A549 (cell line): Measurements from ENCODE around the gene FXYD2. TPM values are rescaled to one million over a fixed set of nuclear protein-coding genes. Genes with fewer than 3 reads are reported as not detected.

ENCODE experiments used
- ATAC-seq, 2 experiments: fragments of 200-7000 bp in 1 of 2; fragments of >200 bp in 1 of 2; cut with Nextera tagmentation in 1 of 2; cut with Tn5 transposase in 1 of 2; 3 replicates each; pipeline versions ENCODE4 v1.8.0 to v1.9.1; 2018 to 2020; ENCODE audit warnings: mild to moderate bottlenecking in 1 of 2, moderate library complexity in 1 of 2
- CTCF ChIA-PET: fragments of 300-600 bp; sonication (Branson Sonifier 250); formaldehyde crosslinking; extraction: SDS; loops from one replicate; lab custom pipeline; 2021; ENCODE audit warnings: antibody characterized with exemption, inconsistent platforms; lab: Yijun Ruan, JAX
- POLR2A ChIA-PET: fragments of 350-600 bp; formaldehyde crosslinking; extraction: SDS; loops from one replicate; lab custom pipeline; 2021; ENCODE audit warnings: antibody characterized with exemption, inconsistent platforms; lab: Yijun Ruan, JAX
- DNase-seq, 2 experiments: peaks; one replicate each; pipeline versions ENCODE4 v3.0.0 to v3.0.0-alpha.2; 2011 to 2016; ENCODE audit warnings: low read depth in 1 of 2, low spot score in 1 of 2
- FAIRE-seq: peaks from 2 replicates; lab custom pipeline; 2011; peaks lifted over from hg19 to GRCh38; lab: Jason Lieb, UNC
- H3K27ac ChIP-seq, 2 experiments: fragments of >200 bp; sonication (Bioruptor Twin); formaldehyde crosslinking; 3 replicates each; pipeline ENCODE4 v1.5.1; 2016 to 2017
- H3K4me1 ChIP-seq: fragments of >200 bp; sonication (Bioruptor Twin); formaldehyde crosslinking; 3 replicates; pipeline ENCODE4 v1.6.1; 2016
- H3K4me2 ChIP-seq: fragments of >200 bp; sonication (Bioruptor Twin); formaldehyde crosslinking; 3 replicates; pipeline ENCODE4 v1.6.1; 2016
- H3K4me3 ChIP-seq: fragments of >200 bp; sonication (Bioruptor Twin); formaldehyde crosslinking; 3 replicates; pipeline ENCODE4 v1.5.1; 2016
- H3K9me3 ChIP-seq: fragments of >200 bp; sonication (Bioruptor Twin); formaldehyde crosslinking; 3 replicates; pipeline ENCODE4 v1.6.1; 2016
- BCL3 ChIP-seq: fragments of >200 bp; sonication (Bioruptor Twin); formaldehyde crosslinking; IDR thresholded peaks from 3 replicates; pipeline ENCODE4 v1.6.1; 2016
- BHLHE40 ChIP-seq: IDR thresholded peaks from 2 replicates; pipeline ENCODE4 v1.6.1; 2012; ENCODE audit warnings: low read depth, low read length, inconsistent platforms
- CBX2 ChIP-seq: fragments of 200-600 bp; sonication (generic); IDR thresholded peaks from 2 replicates; pipeline ENCODE4 v1.6.1; 2016; ENCODE audit warnings: low read depth, mild to moderate bottlenecking, borderline replicate concordance
- CBX8 ChIP-seq: fragments of 200-600 bp; sonication (generic); IDR thresholded peaks from 2 replicates; pipeline ENCODE4 v1.6.1; 2016
- E2F6 ChIP-seq: IDR thresholded peaks from 2 replicates; pipeline ENCODE4 v1.6.1; 2012; ENCODE audit warnings: low read depth, borderline replicate concordance
- EHF ChIP-seq: fragments of 250-450 bp; sonication (Bioruptor Pico); IDR thresholded peaks from 2 replicates; pipeline ENCODE4 v1.5.0; 2020; ENCODE audit warnings: mild to moderate bottlenecking
- EP300 ChIP-seq, 2 experiments: fragments of >200 bp; sonication (Bioruptor Twin); formaldehyde crosslinking; IDR thresholded peaks; 2 replicates in 1 of 2; 3 replicates in 1 of 2; pipeline ENCODE4 v1.6.1; 2016 to 2017
- FOSL2 ChIP-seq, 2 experiments: fragments of 450-650 bp in 1 of 2; fragments of >200 bp in 1 of 2; sonication (Bioruptor Twin) in 1 of 2; formaldehyde crosslinking; IDR thresholded peaks; 2 replicates each; pipeline versions ENCODE4 v1.5.0 to v1.6.1; 2016 to 2020; ENCODE audit warnings: mild to moderate bottlenecking in 1 of 2, moderate library complexity in 1 of 2
- FOXS1 ChIP-seq: fragments of 250-450 bp; sonication (Bioruptor Pico); IDR thresholded peaks from 2 replicates; pipeline ENCODE4 v1.5.0; 2020; ENCODE audit warnings: mild to moderate bottlenecking, moderate library complexity
- GATA3 ChIP-seq: IDR thresholded peaks from 2 replicates; pipeline ENCODE4 v1.6.1; 2012; ENCODE audit warnings: borderline replicate concordance
- HMGXB4 ChIP-seq: fragments of 250-450 bp; sonication (Bioruptor Pico); IDR thresholded peaks from 2 replicates; pipeline ENCODE4 v1.5.0; 2021; ENCODE audit warnings: mild to moderate bottlenecking, moderate library complexity, borderline replicate concordance
- HOXB13 ChIP-seq: fragments of 250-450 bp; sonication (Bioruptor Pico); IDR thresholded peaks from 2 replicates; pipeline ENCODE4 v1.5.0; 2020; ENCODE audit warnings: low read depth, mild to moderate bottlenecking, moderate library complexity
- JUN ChIP-seq, 2 experiments: fragments of >200 bp; sonication (Bioruptor Twin); formaldehyde crosslinking; IDR thresholded peaks; 2 replicates in 1 of 2; 3 replicates in 1 of 2; pipeline ENCODE4 v1.6.1; 2016 to 2017
- KDM5A ChIP-seq: fragments of 200-600 bp; sonication (generic); IDR thresholded peaks from 2 replicates; pipeline ENCODE4 v1.6.1; 2016; ENCODE audit warnings: antibody characterized with exemption, mild to moderate bottlenecking
- MAFK ChIP-seq: fragments of 450-650 bp; IDR thresholded peaks from 2 replicates; pipeline ENCODE4 v1.6.1; 2014; ENCODE audit not compliant: partially characterized antibody
- NPAS2 ChIP-seq: fragments of 250-450 bp; sonication (Bioruptor Pico); IDR thresholded peaks from 2 replicates; pipeline ENCODE4 v1.8.0; 2022; ENCODE audit warnings: mild to moderate bottlenecking, moderate library complexity, borderline replicate concordance
- NR3C1 ChIP-seq: fragments of >200 bp; sonication (Bioruptor Twin); formaldehyde crosslinking; IDR thresholded peaks from 3 replicates; pipeline ENCODE4 v1.6.1; 2017
- PBX3 ChIP-seq: IDR thresholded peaks from 2 replicates; pipeline ENCODE4 v1.6.1; 2012
- POLR2A ChIP-seq: IDR thresholded peaks from 2 replicates; pipeline ENCODE4 v1.6.1; 2012; ENCODE audit warnings: mild to moderate bottlenecking, low read length
- RAD21 ChIP-seq, 2 experiments: fragments of >200 bp in 1 of 2; sonication (Bioruptor Twin) in 1 of 2; formaldehyde crosslinking in 1 of 2; IDR thresholded peaks in 1 of 2; conservative IDR thresholded peaks in 1 of 2; 2 replicates in 1 of 2; 3 replicates in 1 of 2; pipeline ENCODE4 v1.6.1; 2012 to 2018; ENCODE audit warnings: inconsistent platforms in 1 of 2
- RARB ChIP-seq: fragments of 250-450 bp; sonication (Bioruptor Pico); IDR thresholded peaks from 2 replicates; pipeline ENCODE4 v1.8.0; 2021; ENCODE audit warnings: mild to moderate bottlenecking, moderate library complexity
- TP53 ChIP-seq: fragments of 250-450 bp; sonication (Bioruptor Pico); IDR thresholded peaks from 2 replicates; pipeline ENCODE4 v1.5.0; 2021; ENCODE audit warnings: mild to moderate bottlenecking, moderate library complexity
- USF2 ChIP-seq: fragments of 450-650 bp; IDR thresholded peaks from 2 replicates; pipeline ENCODE4 v1.6.1; 2014; ENCODE audit warnings: antibody characterized with exemption
- ZC3H11A ChIP-seq: fragments of 450-650 bp; IDR thresholded peaks from 2 replicates; pipeline ENCODE4 v1.6.1; 2014; ENCODE audit warnings: antibody characterized with exemption, mild to moderate bottlenecking
- ZFP36 ChIP-seq: fragments of 450-650 bp; IDR thresholded peaks from 2 replicates; pipeline ENCODE4 v1.6.1; 2014; ENCODE audit warnings: borderline replicate concordance; ENCODE audit not compliant: partially characterized antibody
- ZNF302 ChIP-seq: fragments of 250-450 bp; sonication (Bioruptor Pico); IDR thresholded peaks from 2 replicates; pipeline ENCODE4 v1.9.0; 2021; ENCODE audit warnings: inconsistent platforms, mild to moderate bottlenecking, moderate library complexity
- whole genome bisulfite sequencing: methylation state at CpG from one replicate; pipeline ENCODE4 v1.1.6; 2017; ENCODE audit errors: missing lambda C conversion rate; 5-methylcytosine and 5-hydroxymethylcytosine counted together
- polyA plus RNA-seq, 4 experiments: library from polyadenylated mRNA; depleted of rRNA in 3 of 4; stranded (reverse); fragments of >200 nt; fragmentation: RNase III in 1 of 4; extraction: RNeasy Plus Mini Kit Qiagen cat#74134 plus additional on column Dnase treatment in 1 of 4; gene quantifications; 2 replicates in 3 of 4; 3 replicates in 1 of 4; pipeline ENCODE4 v1.2.3, GENCODE V29; 2011 to 2017
- TF ChIP-seq, protein P1 (sequence below): fragments of 250-450 bp; sonication (Bioruptor Pico); IDR thresholded peaks from 2 replicates; pipeline ENCODE4 v1.5.0; 2020; ENCODE audit warnings: low read depth, mild to moderate bottlenecking, moderate library complexity
- TF ChIP-seq, protein P2 (sequence below): fragments of >200 bp; sonication (Bioruptor Twin); formaldehyde crosslinking; IDR thresholded peaks from 3 replicates; pipeline ENCODE4 v1.5.1; 2016

Gene FXYD2
- polyA plus RNA-seq, 2 of the 4 experiments (the other 2 are of a cell fraction), result 25.9 to 55.6 TPM

GRCh38 chr11:117772360-117772759 lies 52.2 kb downstream of the FXYD2 start:
- Histone ChIP-seq H3K4me3 (no peak overlapping the region), H3K9me3 (no peaks in the 10 kb centered on the region), H3K4me2 (no peak overlapping the region), H3K4me1 (no peaks in the 10 kb centered on the region), H3K27ac (no peak overlapping the region)
- ChIA-PET CTCF (no interaction called here), POLR2A (no interaction called here)
- FAIRE-seq (no peak), ATAC-seq (no peak), DNase-seq (no peak)
- 86% methylated on average over 6 of the region's 6 CpGs for WGBS
- no peak for TF ChIP-seq CBX8
- no peak for TF ChIP-seq USF2
- no peak for TF ChIP-seq RARB (CRISPR knock-in tag)
- TF ChIP-seq HMGXB4, result no peak
- TF ChIP-seq TP53 (CRISPR knock-in tag), result no peak
- no peak for TF ChIP-seq POLR2A
- TF ChIP-seq ZFP36, result no peak
- no peak for TF ChIP-seq RAD21 (conservative IDR thresholded peaks at IDR 0.05 in 1 of 2, IDR thresholded peaks at IDR 0.05 in 1 of 2)
- TF ChIP-seq BHLHE40, result no peak
- no peak for TF ChIP-seq NR3C1
- no peak for TF ChIP-seq PBX3
- no peak for TF ChIP-seq HOXB13 (CRISPR knock-in tag)
- TF ChIP-seq KDM5A, result no peak
- TF ChIP-seq EP300 (IDR thresholded peaks at IDR 0.05), result no peak
- no peak for TF ChIP-seq JUN (IDR thresholded peaks at IDR 0.05)
- TF ChIP-seq NPAS2 (CRISPR knock-in tag), result no peak
- TF ChIP-seq CBX2, result no peak
- TF ChIP-seq ZC3H11A, result no peak
- no peak for TF ChIP-seq MAFK

DNA sequence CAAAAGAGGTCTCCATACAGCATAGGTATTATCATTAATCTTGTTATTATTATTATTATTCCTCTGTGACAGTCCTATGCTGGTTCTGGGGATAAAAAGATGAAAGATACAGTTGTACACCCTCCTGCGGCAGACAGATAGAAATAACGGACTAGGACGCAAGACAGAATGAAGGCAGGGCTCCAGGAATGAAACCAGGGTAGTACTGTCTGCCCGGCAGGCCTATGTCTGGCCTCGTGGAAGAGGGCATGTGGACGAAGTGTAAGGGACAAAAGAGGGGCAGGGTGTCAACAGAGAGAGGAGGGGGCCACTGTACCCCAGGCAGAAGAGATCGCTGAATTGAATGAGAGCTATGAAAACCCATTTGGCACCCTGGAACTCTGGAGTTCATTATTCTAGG lies 52.7 kb downstream of the FXYD2 start:
- no peaks in the 10 kb centered on the region for H3K4me1 ChIP-seq
- POLR2A ChIA-PET, result no interaction called here
- WGBS, result 74% methylated on average over 7 of the region's 7 CpGs
- FAIRE-seq, result no peak
- no peak for DNase-seq
- TF ChIP-seq GATA3 (no peak), FOXS1 (CRISPR knock-in tag) (no peak)
- TF ChIP-seq, all 56 proteins: peak for 0
- Histone ChIP-seq H3K27ac (no peak overlapping the region), H3K4me3 (no peak overlapping the region), H3K9me3 (no peaks in the 10 kb centered on the region), H3K4me2 (no peak overlapping the region)
- ATAC-seq, result no peak
- CTCF ChIA-PET, result interaction anchor here (1.4 kb wide), 1 partner anchor 45 kb away, joined by 4 read pairs; no protein-coding TSS in a partner anchor

DNA sequence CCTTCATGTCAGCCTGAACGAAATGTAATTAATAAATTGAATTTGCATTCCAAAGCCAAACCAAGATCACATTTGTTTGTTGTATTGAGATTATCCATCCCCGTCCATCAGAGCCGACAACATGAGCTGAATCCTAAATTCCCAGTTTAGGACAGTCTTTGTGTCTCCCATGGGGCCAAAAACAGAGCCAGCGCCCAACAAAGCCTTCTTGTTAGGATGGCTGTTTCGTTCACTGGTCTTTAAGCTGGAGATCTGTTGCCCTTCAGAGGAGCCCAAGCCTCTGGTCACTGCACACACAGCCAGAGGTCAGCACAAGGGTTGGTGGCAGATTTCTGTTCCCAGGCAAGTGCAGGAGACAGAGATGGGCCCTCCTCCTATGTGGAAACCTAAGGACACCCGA lies 53.3 kb downstream of the FXYD2 start:
- ChIA-PET CTCF (interaction anchor here (1.4 kb wide), 1 partner anchor 46 kb away, joined by 4 read pairs; no protein-coding TSS in a partner anchor), POLR2A (no interaction called here)
- FAIRE-seq (no peak), ATAC-seq (no peak), DNase-seq (no peak)
- Histone ChIP-seq H3K4me3 (no peak overlapping the region), H3K27ac (no peak overlapping the region), H3K9me3 (no peaks in the 10 kb centered on the region), H3K4me1 (no peaks in the 10 kb centered on the region), H3K4me2 (no peak overlapping the region)
- 71% methylated on average over 6 of the region's 6 CpGs for whole genome bisulfite sequencing
- TF ChIP-seq ZFP36, result no peak
- TF ChIP-seq, protein P1, sequence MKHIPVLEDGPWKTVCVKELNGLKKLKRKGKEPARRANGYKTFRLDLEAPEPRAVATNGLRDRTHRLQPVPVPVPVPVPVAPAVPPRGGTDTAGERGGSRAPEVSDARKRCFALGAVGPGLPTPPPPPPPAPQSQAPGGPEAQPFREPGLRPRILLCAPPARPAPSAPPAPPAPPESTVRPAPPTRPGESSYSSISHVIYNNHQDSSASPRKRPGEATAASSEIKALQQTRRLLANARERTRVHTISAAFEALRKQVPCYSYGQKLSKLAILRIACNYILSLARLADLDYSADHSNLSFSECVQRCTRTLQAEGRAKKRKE (CRISPR knock-in tag), result no peak
- TF ChIP-seq, protein P2, sequence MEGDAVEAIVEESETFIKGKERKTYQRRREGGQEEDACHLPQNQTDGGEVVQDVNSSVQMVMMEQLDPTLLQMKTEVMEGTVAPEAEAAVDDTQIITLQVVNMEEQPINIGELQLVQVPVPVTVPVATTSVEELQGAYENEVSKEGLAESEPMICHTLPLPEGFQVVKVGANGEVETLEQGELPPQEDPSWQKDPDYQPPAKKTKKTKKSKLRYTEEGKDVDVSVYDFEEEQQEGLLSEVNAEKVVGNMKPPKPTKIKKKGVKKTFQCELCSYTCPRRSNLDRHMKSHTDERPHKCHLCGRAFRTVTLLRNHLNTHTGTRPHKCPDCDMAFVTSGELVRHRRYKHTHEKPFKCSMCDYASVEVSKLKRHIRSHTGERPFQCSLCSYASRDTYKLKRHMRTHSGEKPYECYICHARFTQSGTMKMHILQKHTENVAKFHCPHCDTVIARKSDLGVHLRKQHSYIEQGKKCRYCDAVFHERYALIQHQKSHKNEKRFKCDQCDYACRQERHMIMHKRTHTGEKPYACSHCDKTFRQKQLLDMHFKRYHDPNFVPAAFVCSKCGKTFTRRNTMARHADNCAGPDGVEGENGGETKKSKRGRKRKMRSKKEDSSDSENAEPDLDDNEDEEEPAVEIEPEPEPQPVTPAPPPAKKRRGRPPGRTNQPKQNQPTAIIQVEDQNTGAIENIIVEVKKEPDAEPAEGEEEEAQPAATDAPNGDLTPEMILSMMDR, result no peak
- no peak for TF ChIP-seq FOSL2 (IDR thresholded peaks at IDR 0.05)
- TF ChIP-seq FOSL2 (CRISPR knock-in tag; IDR thresholded peaks at IDR 0.05), result no peak
- TF ChIP-seq ZNF302 (CRISPR knock-in tag), result no peak
- TF ChIP-seq BCL3, result no peak
- TF ChIP-seq EHF (CRISPR knock-in tag), result no peak
- TF ChIP-seq E2F6, result no peak
- no peak for TF ChIP-seq FOXS1 (CRISPR knock-in tag)
